NCI-H2227 treated with DMSO at 0.1 percent for 48 hours (cell line): ENCODE results near the gene NEURL1B.
"Not testable (repeated sequence)": the region's sequence is repeated elsewhere in the genome, so short reads cannot be mapped to it uniquely, and the experiment has no call there.

ENCODE experiments used
- DNase-seq: peaks from one replicate; lab custom pipeline; 2025; lab: John Stamatoyannopoulos, UW

NEURL1B gene

GRCh38 chr5:172657524-172658233 is 16.6 kb downstream of the NEURL1B start:
- not testable (repeated sequence) for DNase-seq

GRCh38 chr5:172658391-172658790 is 17.3 kb downstream of the NEURL1B start:
- DNase-seq = no peak

- no peak for DNase-seq
Observed at GRCh38 chr5:172658961-172659501, 18.0 kb downstream of the NEURL1B start.

- DNase-seq = no peak
Observed at GRCh38 chr5:172659570-172659908, 18.5 kb downstream of the NEURL1B start.

- DNase-seq = no peak
Observed at GRCh38 chr5:172659909-172660628, 19.0 kb downstream of the NEURL1B start.

- no peak for DNase-seq
Observed at GRCh38 chr5:172660974-172661373, 19.9 kb downstream of the NEURL1B start.

GRCh38 chr5:172661526-172661925 is 20.5 kb downstream of the NEURL1B start:
- DNase-seq = no peak

- DNase-seq = no peak
Observed at GRCh38 chr5:172662596-172662995, 21.5 kb downstream of the NEURL1B start.

GRCh38 chr5:172664018-172664417 is 23.0 kb downstream of the NEURL1B start:
- no peak for DNase-seq

GRCh38 chr5:172664681-172665541 is 23.8 kb downstream of the NEURL1B start:
- no peak for DNase-seq

- no peak for DNase-seq
Observed at GRCh38 chr5:172666251-172666650, 25.2 kb downstream of the NEURL1B start.

GRCh38 chr5:172667786-172668593 is 26.9 kb downstream of the NEURL1B start:
- no peak for DNase-seq

- DNase-seq = no peak
Observed at GRCh38 chr5:172668594-172669071, 27.6 kb downstream of the NEURL1B start.

GRCh38 chr5:172669386-172670004 is 28.4 kb downstream of the NEURL1B start:
- no peak for DNase-seq

GRCh38 chr5:172670005-172670402 is 28.9 kb downstream of the NEURL1B start:
- DNase-seq = no peak

- no peak for DNase-seq
Observed at GRCh38 chr5:172670444-172670843, 29.4 kb downstream of the NEURL1B start.

GRCh38 chr5:172671091-172671490 is 30.0 kb downstream of the NEURL1B start:
- no peak for DNase-seq

GRCh38 chr5:172672681-172673080 is 31.6 kb downstream of the NEURL1B start:
- DNase-seq = no peak

- no peak for DNase-seq
Observed at GRCh38 chr5:172674155-172674554, 33.1 kb downstream of the NEURL1B start.

- DNase-seq = no peak
Observed at GRCh38 chr5:172676914-172677475, 35.9 kb downstream of the NEURL1B start.
